HTERT RPE-1 (cell line): Measurements from ENCODE around the gene MSI2.
"Not testable (repeated sequence)": the region's sequence is repeated elsewhere in the genome, so short reads cannot be mapped to it uniquely, and the experiment has no call there.

Experiments used
- in situ Hi-C: fragments of 300-500 bp; cut with MboI; formaldehyde crosslinking; loops from 4 replicates; pipeline ENCODE4 v1.14.3; 2020; ENCODE audit warnings: low sequenced_read_pairs

Gene MSI2

DNA sequence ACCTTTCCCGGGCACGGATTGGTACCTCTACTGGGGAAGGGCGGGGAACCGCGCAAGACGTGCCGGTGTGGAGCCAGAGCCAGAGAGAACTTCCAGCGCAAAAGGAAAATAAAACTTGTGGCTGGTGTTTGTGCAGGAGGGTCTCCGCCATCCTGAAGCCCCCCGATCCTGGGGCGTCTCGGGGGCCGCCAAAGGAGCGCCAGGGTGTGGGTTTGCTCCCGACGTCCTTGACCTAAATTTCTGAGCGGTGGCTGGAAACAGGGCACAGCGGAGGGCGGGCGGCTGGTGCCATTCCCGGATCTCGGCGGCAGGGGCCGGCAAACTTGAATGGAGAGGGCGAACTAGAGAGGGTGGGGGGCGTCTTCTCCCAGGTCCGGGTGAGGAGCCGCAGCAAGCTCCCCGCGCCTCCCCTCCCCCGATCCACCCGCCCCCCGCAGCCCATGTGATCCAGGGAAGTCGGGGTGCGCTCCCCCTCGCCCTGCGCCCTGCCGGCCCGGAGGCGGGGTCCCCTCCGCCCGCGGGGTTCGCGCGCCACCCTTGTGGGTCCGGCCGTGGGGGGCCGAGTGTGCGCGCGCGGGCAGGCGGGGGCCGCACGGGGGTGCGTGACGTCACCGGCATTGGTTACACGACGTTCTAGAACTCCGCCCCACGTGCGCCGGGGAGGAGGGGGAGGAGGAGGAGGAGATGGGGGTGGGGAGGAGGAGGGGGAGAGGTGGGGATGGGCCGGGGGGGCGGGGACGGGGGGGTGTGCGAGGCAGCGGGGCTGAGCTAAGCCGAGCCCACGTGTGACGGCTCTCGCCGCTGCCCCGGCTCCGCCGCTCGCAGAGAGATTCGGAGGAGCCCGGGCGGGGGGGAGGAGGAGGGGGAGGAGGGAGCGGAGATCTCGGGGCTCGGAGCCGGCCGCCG, at the start of gene MSI2:
TSS of gene MSI2 (plus strand) at position 748 of the 906 bp plus-strand sequence. CDS start 220 bp downstream, outside the sequence.
- in situ Hi-C loops = no loop called here

DNA sequence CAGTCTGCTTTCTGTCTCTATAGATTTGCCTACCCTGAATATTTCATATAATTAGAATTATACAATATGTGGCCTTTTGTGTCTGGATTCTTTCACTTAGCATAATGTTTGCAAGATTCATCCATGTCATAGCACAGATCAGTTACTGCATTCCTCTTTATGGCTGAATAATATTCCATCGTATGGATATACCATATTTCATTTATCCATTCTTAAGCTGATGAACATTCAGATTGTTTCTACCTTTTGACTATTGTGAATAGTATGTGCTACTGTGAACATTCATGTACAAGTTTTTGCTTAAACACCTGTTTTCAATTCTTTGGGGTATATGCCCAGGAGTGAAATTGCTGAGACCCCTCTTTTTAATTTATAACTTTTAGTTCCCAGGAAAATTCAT, 49.4 kb upstream of the MSI2 start:
- in situ Hi-C loops = no loop called here

GRCh38 chr17:57207396-57207795, 48.9 kb upstream of the MSI2 start:
- in situ Hi-C loops = no loop called here

DNA sequence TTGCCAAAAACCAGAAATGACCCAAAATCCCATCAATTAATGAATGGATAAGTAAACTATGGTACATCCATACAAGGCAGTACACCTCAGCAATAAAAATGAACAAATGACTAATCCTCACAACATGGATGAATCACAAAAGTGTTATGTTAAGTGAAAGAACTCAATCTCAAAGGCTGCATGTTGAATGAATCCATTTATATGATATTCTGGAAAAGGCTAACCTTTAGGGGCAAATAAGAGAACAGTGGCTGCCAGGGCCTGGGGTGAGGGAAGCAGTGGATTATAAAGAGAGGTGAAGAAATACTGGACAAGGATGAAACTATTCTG, 46.1 kb upstream of the MSI2 start:
- in situ Hi-C loops = no loop called here

GRCh38 chr17:57210972-57211411, 45.3 kb upstream of the MSI2 start:
- in situ Hi-C loops = no loop called here

GRCh38 chr17:57211543-57211942, 44.8 kb upstream of the MSI2 start:
- in situ Hi-C loops = no loop called here

DNA sequence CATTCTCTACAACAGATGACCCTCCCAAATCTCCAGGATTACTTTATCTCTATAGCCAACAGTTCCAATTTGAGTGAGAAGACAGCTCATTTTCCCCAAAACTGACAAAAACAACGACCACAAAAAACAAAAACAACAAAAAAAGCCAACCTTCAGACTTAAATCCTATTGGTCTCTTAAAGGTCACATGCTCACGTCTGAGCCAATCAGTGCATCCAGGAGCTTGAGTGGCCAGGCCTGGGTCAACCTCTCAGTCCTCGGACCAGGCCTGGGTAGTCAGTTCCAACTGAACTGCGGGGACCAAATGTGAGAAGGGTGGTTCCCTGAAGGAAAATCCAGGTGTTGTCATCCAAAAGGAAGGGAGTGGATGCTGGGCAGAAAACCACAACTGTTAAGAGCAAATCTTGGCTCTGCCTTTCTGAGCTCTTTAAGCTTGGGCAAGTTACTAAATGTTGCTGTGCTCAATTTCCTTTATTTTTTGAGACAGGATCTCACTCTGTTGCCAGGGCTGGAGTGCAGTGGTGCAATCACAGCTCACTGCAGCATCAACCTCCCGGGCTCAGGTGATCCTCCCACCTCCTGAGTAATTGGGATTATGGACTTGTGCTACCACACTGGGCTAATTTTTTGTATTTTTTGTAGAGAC, 43.0 kb upstream of the MSI2 start:
- in situ Hi-C loops = no loop called here

DNA sequence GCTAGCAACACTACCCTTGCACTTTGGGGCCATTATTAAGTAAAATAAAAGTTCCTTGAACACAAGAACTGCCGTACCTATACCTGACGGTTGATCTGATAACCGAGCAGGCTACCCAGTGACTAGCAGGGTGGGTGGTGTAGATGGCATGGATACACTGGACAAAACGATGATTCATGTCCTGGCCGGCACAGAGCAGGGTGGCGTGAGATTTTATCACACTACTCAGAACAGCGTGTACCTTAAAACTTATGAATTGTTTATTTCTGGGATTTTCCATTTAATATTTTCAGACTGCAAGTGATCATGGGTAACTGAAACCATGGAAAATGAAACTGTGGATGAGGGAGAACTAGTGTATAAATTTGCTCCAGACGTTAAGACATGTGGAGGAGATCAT, 41.0 kb upstream of the MSI2 start:
- in situ Hi-C loops = no loop called here

- in situ Hi-C loops = no loop called here
Measured at GRCh38 chr17:57221366-57222350, 34.7 kb upstream of the MSI2 start.

DNA sequence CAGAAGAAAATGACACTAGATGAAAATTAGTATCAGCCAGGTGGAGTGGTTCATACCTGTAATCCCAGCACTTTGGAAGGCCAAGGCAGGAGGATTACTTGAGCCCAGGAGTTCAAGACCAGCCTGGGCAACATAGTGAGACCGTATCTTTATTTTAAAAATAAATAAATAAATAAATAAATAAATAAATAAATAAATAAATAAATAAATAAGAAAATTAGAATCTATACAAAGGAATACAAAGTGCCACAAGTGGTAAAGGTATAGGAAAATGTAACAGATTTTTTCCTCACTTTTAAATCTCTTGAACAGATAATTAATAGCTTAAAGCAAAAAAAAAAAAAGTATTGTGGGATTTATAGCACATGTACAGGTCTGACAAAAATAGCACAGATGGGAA, 33.9 kb upstream of the MSI2 start:
- in situ Hi-C loops = not testable (repeated sequence)

GRCh38 chr17:57225127-57225526, 31.2 kb upstream of the MSI2 start:
- in situ Hi-C loops = no loop called here

- in situ Hi-C loops = no loop called here
Measured at GRCh38 chr17:57226793-57227192, 29.5 kb upstream of the MSI2 start.

- in situ Hi-C loops = no loop called here
Measured at GRCh38 chr17:57228911-57229310, 27.4 kb upstream of the MSI2 start.

DNA sequence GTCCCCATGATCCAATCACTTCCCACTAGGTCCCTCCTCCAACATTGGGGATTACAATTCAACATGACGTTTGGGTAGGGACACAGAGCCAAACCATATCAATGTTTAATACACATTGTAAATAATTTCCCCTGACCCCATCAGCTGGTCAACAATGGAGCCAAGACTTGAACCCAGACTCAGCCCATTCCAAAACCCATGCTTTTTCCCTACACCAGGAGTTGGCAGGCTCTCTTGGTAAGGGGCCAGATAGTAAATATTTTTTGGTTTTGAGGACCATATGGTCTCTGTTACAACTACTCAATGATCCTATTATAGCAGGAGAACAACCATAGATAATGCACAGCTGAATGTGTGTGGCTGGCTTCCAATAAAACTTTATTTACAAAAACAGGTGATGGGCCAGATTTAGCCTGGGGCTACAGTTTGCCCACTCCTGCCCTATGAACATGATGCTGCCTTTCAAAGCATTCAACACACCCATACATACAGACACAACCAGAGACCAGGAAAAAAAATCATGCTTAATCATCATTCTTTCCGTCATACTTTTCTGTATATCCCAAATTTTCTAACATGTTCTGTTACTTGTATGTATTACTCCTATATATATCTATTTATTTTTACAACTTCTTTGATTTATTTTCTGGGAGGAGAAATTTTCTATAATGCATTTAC, 22.1 kb upstream of the MSI2 start:
- in situ Hi-C loops = no loop called here

GRCh38 chr17:57234739-57235092, 21.6 kb upstream of the MSI2 start:
- in situ Hi-C loops = no loop called here

DNA sequence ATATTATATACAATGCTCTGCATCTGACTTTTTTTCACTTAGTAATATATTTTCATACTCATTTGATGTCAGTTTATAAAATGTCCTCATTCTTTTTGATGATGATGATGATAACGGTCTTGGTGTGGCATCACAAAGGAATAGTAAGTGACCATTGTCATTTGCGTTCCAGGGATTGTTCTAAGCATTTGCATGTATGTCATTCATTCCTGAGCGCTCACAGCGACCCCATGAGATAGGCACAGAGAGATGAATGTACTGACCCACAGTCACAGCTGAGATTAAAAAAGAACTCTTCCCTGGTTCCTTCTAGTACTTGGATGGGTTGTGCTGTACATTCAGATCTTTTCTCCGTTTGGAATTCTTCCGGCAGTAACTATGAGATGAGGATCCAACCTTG, 21.2 kb upstream of the MSI2 start:
- in situ Hi-C loops = no loop called here

DNA sequence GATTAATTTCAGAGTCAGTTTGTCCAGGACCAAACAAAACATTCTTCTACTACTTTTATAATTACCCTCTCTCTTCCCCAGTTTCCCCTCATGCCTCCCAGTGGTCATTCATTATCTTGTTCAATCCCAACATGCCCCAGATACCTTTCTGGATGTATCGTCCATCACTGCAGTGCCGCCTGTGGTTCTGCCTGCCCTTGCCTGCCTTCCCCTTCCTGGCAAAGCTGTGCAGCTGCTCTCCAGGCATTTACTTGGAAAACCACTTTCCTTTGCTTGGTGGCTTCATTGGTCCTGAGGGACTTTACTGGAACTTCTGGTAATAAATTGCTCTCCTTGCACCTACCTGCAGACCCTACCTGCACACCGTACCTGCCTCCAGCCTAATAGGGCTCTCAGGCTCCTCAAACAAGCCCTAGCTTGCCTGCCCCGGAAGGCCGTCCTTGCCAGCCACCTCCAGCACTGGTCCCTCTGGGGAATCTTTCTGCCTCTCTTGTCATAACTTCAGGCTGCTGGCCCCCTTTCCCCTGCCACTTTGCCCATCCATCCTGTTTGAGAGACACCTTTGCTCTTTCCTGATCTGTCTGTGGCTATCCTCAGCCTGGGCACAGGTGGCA, 19.5 kb upstream of the MSI2 start:
- in situ Hi-C loops = no loop called here

DNA sequence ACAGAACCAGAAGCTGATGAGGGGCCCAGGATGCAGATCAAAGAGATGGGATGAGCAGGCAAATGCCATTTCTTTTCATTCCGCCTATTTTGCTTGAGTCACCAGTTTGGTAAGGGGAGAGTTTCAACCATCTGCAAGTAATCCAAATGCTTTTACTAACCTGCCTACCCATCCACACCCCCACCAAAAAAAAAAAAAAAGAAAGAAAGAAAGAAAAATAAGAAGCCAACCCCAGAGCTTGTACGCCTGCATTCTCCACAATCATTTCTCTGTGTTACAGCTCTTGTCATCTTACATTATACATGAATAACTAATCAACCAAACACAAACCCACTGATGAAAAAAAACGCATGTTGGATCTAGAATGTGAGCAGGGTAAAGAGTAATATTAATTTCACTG, 15.7 kb upstream of the MSI2 start:
- in situ Hi-C loops = no loop called here

DNA sequence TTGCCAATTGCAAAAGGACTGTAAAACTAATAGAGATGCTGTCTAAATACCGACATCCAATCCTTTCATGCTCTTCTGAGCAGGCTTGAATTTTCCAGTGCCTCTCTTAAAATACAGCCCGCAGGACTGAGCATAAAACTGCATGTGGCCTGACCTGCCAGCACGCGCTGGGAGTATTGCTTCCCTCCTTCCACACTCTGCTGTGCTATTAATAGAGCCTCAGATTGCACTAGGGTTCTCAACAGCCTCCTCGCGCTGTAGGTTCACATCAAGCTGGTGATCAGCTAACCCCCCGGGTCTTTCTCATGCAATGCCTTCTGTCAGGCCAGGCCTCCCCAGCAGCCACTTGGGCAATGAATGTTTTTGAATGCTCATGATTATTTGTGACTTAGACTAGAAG, 14.2 kb upstream of the MSI2 start:
- in situ Hi-C loops = no loop called here

DNA sequence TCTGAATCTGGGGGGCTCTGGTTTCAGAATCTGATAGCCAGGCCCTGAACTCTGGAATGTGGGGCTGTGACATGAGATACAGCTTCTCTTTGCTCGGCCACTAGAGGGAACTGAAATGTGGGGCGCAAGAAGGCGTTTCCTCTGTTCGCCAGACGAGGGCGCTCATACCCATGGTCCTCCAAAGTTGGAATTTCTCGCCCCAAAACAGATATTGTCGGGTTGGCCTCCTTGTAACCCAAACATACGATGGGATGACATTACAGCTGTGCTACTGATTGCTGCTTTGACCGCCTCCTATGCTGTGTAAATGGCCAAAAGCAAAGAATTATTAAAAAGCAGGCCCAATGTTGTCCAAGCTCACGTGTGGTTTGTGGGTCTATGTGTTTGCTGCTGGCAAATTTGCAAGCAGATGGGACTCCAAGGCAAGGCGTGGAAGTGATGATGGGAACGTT, 13.1 kb upstream of the MSI2 start:
- in situ Hi-C loops = no loop called here
